HG03097 (cell line): ENCODE data around the gene S100A3.
"Not testable (repeated sequence)": the region's sequence is repeated elsewhere in the genome, so short reads cannot be mapped to it uniquely, and the experiment has no call there.

Experiments
- ATAC-seq: cut with Tn5 transposase; IDR thresholded peaks from one replicate; pipeline ENCODE4 v1.9.1; 2021; ENCODE audit not compliant: unreplicated experiment, low FRiP score

Gene S100A3

GRCh38 chr1:153536012-153536670 is 12.9 kb downstream of the S100A3 start:
- ATAC-seq, result no peak

DNA sequence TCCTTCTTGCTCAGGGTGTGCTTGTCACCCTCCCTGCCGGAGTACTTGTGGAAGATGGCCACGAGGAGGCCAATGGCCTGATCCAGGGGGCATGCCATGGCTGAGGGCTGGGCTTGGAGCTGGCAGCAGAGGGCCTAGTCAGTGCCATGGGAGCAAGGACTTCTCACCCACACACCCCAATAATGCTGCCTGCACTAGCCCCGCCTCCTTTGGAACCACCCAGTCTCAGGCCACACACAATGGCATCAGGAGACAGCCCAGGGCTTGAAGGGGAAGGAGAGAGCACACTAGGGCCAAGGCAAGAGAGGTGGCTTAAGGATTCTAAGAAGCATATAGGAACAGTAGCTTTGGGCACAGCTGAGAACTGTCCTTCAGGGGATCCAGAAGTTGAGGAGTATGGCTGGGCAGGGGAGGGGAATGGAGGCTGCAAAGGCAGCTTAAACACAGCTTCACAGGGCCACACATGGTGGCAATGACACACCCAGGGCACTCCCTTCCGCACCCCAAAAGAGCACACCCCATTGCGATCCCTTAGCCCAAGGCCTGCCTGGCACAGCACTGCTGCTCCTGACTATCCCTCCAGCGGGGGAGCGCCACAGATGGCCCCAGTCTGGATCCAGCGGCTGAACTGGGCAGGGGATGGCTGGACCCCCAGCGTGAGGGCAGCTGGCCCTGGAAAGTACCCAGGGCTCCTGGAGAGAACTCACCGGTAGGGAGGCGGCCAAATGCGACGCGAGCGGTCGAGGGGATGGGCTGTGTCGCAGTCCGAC is 13.6 kb downstream of the S100A3 start, which contains the start of gene S100A6:
TSS of gene S100A6 (minus strand) at position 750 of the 770 bp plus-strand sequence. CDS start at position 98, 652 bp downstream.
- no peak for ATAC-seq

- ATAC-seq, result no peak
Measured at GRCh38 chr1:153534925-153535241, 14.2 kb downstream of the S100A3 start.

DNA sequence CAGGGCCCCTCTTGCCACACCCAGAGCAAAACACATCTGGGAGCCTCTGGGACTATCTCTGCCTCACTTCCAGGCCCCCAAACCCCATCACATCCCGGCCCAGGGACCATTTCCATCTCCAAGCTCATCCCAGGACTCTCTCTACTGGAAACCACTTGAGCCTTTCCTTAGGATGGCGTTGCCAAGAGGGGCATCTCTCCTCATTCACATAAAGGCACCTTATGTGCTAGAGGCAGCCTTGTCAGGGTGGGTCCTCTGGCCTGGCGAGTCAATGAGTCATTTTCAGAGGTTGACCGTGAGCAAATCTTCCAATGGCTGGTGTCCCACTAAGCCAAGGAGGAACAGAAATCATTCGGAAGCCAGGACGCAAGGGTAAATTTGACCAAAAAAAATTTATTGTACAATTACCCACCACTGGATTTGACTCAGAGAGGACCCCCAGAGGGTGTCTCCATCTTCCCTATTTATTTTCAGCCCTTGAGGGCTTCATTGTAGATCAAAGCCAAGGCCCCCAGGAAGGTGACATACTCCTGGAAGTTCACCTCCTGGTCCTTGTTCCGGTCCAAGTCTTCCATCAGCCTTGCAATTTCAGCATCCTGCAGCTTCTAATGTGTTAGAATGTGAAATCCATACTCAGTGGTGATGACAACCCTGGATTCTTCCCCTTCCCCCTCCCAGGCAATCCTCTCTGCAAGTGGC is 14.7 kb downstream of the S100A3 start:
- ATAC-seq, result no peak

GRCh38 chr1:153533689-153534201 is 15.3 kb downstream of the S100A3 start:
- ATAC-seq, result no peak

DNA sequence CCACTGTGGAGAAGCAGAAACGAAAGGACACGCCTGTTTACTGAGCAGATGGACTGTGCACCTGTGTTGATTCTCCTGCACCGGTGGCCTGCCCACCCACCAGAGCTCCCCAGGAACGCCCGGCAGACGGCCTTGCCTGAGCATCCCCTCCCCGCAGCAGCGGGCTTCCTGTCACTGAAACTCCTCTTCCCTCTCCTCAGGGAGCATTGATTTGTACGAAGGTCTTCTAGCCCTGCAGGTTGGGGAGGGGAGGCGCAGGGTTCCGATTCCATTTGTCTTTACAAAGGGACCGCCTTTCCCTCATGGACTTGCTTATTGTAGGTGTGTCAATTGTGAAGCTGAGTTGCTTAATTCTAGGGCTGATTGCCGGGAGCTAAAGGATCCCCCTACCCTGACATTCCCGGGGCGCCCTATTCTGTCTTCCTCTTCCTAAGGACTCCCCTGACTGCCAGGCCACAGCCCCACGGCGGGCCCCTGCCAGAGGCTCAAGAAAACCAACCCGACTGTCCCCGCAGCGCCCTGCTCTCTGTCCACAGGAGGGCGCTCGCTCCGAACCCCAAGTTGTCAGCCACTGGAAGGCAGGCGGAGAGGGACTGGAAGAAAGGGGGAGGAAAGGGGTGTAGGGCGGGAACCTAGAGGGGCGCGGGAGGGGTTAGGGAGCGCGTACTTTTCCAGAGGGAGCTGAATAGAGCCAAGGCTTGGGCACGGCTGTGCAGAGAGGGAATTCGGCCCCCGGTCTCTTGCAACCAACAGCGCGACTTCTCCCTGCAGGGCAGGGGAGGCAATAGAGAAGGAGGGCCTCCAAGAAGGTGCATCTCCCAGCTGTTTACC is 16.1 kb downstream of the S100A3 start:
- no peak for ATAC-seq

- no peak for ATAC-seq
Measured at GRCh38 chr1:153532181-153532580, 16.9 kb downstream of the S100A3 start.

- ATAC-seq, result no peak
Measured at GRCh38 chr1:153531638-153532037, 17.4 kb downstream of the S100A3 start.

DNA sequence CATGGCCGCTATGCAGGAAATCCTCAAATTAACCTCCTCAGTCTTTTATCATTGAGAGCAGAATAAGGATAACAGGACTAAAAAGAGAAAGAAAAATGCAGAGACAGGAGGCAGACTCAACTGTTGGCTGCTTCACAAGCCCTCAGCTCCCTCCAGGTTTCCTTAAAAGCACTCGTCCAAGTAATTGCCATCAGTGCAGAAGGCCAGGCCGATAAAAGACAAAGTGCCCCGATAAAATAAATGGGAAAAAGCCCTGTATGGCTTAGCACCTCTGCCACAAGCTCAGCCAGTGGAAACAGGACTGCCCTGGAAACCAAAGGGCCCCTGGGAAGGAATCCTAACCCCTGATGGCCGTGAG is 21.4 kb downstream of the S100A3 start:
- ATAC-seq, result no peak

GRCh38 chr1:153527023-153527682 is 21.9 kb downstream of the S100A3 start:
- no peak for ATAC-seq

DNA sequence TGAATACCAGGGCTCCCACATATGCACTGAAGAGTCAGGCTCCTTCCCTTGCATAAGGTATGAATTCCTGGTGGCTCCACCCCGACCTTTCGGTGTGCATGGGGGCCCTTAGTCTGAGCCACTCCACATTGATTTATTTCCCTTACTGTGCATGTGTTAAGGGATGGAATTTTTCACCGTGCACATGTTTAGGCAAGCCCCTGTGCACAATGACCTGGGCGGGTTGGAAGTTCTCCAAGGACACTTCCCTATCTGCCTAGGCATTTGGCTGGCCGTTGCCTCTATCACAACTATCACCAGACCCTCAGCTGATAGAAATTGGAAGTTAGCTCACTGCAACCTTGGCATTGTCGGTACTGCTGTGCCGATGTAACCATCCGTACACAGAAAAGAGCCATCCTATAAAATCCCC is 22.9 kb downstream of the S100A3 start:
- ATAC-seq, result no peak

DNA sequence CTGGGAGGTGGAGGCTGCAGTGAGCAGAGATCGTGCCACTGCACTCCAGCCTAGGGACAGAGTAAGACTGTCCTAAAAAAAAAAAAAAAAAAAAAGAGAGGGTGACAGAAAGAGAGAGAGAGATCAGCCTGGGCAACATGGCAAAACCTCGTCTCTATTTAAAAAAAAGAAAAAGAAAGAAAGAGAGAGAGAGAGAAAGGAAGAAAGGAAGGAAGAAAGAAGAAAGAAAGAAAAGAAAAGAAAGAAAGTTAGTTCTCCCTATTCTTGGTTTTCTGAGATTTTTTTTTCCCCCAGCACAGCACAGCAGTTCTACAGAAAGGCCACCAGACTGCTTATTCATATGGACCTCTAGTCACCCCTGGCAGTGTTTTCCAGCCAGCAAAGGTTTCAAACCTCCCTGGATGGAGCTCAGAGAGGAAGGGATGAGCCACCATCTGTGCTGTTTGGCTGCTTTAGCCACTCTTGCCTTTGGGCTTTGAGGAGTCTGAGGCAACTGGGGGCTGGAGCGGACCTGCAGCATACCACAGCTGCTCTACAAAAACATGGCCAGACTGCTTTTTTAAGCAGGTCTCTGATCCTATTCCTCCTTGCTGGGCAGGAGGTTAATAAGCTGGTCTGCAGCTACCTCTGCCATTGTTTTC is 23.9 kb downstream of the S100A3 start:
- ATAC-seq, result no peak

GRCh38 chr1:153522353-153523048 is 26.6 kb downstream of the S100A3 start:
- not testable (repeated sequence) for ATAC-seq

- not testable (repeated sequence) for ATAC-seq
Measured at GRCh38 chr1:153521808-153522207, 27.2 kb downstream of the S100A3 start.

DNA sequence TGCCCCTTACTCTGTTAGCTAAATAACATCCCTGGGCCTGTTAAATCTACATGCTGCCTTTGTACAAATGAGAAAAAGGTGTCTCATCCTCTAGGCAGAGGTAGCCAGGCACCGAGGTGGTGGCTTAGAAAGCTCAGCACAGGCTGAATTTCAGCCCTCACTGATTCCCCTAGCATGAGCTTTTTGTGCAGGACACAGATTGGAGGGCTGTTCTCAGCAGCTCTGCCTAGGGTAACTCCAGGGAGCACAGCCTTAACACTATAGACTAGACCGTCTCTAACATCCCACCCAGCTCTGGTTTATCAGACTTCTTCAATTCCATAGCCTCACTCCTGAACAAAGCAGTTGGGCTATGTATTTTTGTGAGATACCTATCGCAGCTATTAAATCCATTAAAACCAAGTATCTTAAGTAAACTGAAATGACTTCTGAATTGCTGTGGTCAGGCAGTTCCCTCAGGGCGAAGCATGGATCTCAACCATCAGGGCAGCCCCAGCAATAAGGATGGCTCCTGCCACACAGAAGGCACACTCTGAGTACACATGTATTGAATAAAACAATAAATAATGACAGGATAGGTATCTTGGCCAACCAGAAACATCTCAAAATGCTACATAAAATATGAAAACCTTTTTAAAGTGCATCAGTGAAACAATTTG is 28.1 kb downstream of the S100A3 start:
- ATAC-seq, result no peak

DNA sequence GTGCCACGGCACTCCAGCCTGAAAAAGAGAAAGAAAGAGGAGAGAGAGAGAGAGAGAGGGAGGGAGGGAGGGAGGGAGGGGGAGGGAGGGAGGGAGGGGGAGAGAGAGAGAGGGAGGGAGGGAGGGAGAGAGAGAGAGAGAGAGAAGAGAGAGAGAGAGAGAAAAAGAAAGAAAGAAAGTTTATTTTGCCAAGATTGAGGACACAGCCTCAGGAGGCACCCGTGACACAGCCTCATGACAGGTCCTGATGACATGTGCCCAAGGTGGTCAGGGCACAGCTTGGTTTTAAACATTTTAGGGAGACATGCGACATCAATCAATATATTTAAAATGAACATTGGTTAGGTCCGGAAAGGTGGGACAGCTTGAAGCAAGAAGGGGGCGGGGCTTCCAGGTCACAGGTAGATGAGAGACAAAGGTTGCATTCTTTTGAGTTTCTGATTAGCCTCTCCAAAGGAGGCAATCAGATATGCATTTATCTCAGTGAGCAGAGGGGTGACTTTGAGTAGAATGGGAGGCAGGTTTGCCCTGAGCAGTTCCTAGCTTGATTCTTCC is 28.8 kb downstream of the S100A3 start:
- ATAC-seq, result not testable (repeated sequence)

GRCh38 chr1:153519242-153519641 is 29.8 kb downstream of the S100A3 start:
- no peak for ATAC-seq
